NK-92 (cell line): ENCODE results near the gene UNC5CL.
"Not testable (repeated sequence)": the region's sequence is repeated elsewhere in the genome, so short reads cannot be mapped to it uniquely, and the experiment has no call there.

Experiments
- DNase-seq: peaks from one replicate; lab custom pipeline; 2025; ENCODE audit not compliant: unreplicated experiment; lab: John Stamatoyannopoulos, UW

UNC5CL gene

GRCh38 chr6:41040101-41040939 lies 1.3 kb upstream of the UNC5CL start:
- no peak for DNase-seq

- no peak for DNase-seq
Observed at GRCh38 chr6:41038205-41038604, 816 bp downstream of the UNC5CL start.

- no peak for DNase-seq
Observed at GRCh38 chr6:41037107-41037900, 1.7 kb downstream of the UNC5CL start.

- DNase-seq = no peak
Observed at GRCh38 chr6:41036601-41037000, 2.4 kb downstream of the UNC5CL start.

GRCh38 chr6:41036186-41036585 lies 2.8 kb downstream of the UNC5CL start:
- no peak for DNase-seq

- no peak for DNase-seq
Observed at GRCh38 chr6:41033776-41034175, 5.2 kb downstream of the UNC5CL start.

- no peak for DNase-seq
Observed at GRCh38 chr6:41032830-41033229, 6.2 kb downstream of the UNC5CL start.

GRCh38 chr6:41028561-41029412 lies 10.2 kb downstream of the UNC5CL start:
- DNase-seq = no peak

GRCh38 chr6:41027799-41028560 lies 11.0 kb downstream of the UNC5CL start:
- DNase-seq = no peak

- DNase-seq = no peak
Observed at GRCh38 chr6:41027241-41027640, 11.8 kb downstream of the UNC5CL start.

GRCh38 chr6:41025966-41026530 lies 13.0 kb downstream of the UNC5CL start:
- DNase-seq = no peak

- no peak for DNase-seq
Observed at GRCh38 chr6:41023114-41023513, 15.9 kb downstream of the UNC5CL start.

GRCh38 chr6:41022294-41022693 lies 16.7 kb downstream of the UNC5CL start:
- no peak for DNase-seq

- no peak for DNase-seq
Observed at GRCh38 chr6:41021832-41022231, 17.2 kb downstream of the UNC5CL start.

GRCh38 chr6:41017663-41018062 lies 21.4 kb downstream of the UNC5CL start:
- no peak for DNase-seq

- not testable (repeated sequence) for DNase-seq
Observed at GRCh38 chr6:41015860-41016259, 23.2 kb downstream of the UNC5CL start.

- DNase-seq = no peak
Observed at GRCh38 chr6:41014780-41015179, 24.2 kb downstream of the UNC5CL start.

- no peak for DNase-seq
Observed at GRCh38 chr6:41013466-41014153, 25.4 kb downstream of the UNC5CL start.

- DNase-seq = no peak
Observed at GRCh38 chr6:41011673-41012072, 27.3 kb downstream of the UNC5CL start.

GRCh38 chr6:41009669-41010068 lies 29.4 kb downstream of the UNC5CL start:
- DNase-seq = no peak
